ENCODE measurements around the gene METTL3.
"Not testable (repeated sequence)": the region's sequence is repeated elsewhere in the genome, so short reads cannot be mapped to it uniquely, and the experiment has no call there.

The METTL3 gene

DNA sequence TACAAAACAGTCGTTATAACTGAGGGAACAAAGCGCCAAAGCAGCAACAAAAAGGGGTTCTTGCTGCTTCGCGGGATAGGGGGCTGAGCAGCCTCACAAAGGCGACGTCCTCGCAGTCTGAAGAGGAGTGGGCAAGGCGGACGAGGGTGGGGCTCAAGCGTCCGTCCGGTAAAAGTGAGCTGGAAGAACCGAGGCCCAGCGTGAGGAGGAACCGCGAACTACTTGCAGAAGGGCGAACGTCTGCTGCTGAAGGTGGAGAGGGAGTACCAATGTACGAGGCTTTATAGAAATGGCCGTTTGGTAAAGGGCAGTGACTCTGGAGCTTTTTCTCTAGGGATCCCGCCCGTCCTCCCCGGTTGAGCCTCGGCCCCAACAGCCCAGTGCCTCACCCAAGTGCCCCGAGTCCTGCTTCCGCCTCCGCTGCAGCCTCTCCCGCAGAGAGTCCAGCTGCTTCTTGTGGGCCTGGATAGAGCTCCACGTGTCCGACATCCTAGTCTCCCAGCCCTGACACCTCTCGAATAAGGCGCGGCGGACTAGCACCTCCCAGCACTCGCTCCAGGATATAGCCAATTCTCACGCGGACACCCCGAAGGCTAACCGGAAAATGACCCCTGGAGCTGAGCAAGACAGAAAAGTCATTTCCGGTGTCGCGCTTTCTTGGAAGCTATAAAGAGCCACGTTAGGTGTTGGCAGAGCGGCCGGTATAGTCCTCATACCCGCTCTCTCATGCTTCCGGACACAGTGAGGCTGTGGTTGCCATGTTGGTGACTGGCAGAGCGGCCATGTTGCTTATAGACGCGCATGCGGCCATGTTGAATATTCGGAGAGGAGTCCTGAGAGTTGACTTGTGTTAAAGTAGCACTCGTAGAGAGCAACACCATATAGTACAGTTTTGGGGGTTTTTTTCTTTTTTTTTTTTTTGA, at the start of gene METTL3:
Gene METTL3, minus strand, starts transcription at position 606 of the 923 bp plus-strand sequence. Its CDS starts 117 bp downstream, at position 489.
- TF ChIP-seq CTCF (IDR thresholded peaks at IDR 0.05; ENCODE audit: low read depth, low read length, missing control alignments), result no peak
- in situ Hi-C loops (cut with HindIII; ENCODE audit: low sequenced_read_pairs), result no loop called here
- peak; percentile 99 for DNase-seq (ENCODE audit: low read depth)
- peak within 1 kb of the TSS; percentile 77 for H3K4me3 ChIP-seq (ENCODE audit: low read depth, low read length)

- no peak for DNase-seq (ENCODE audit: low read depth)
- no peak overlapping the region for H3K4me3 ChIP-seq (ENCODE audit: low read depth, low read length)
- in situ Hi-C loops (cut with HindIII; ENCODE audit: low sequenced_read_pairs), result no loop called here
- TF ChIP-seq CTCF (IDR thresholded peaks at IDR 0.05; ENCODE audit: low read depth, low read length, missing control alignments), result no peak
These were observed 47.6 kb upstream of the METTL3 start for GRCh38 chr14:21558703-21559170.

GRCh38 chr14:21557084-21557901, 46.2 kb upstream of the METTL3 start:
- DNase-seq (ENCODE audit: low read depth), result peak; percentile 88
- peak overlapping the region; percentile 37 for H3K4me3 ChIP-seq (ENCODE audit: low read depth, low read length)
- TF ChIP-seq CTCF (IDR thresholded peaks at IDR 0.05; ENCODE audit: low read depth, low read length, missing control alignments), result peak; percentile 58
- in situ Hi-C loops (cut with HindIII; ENCODE audit: low sequenced_read_pairs), result no loop called here

DNA sequence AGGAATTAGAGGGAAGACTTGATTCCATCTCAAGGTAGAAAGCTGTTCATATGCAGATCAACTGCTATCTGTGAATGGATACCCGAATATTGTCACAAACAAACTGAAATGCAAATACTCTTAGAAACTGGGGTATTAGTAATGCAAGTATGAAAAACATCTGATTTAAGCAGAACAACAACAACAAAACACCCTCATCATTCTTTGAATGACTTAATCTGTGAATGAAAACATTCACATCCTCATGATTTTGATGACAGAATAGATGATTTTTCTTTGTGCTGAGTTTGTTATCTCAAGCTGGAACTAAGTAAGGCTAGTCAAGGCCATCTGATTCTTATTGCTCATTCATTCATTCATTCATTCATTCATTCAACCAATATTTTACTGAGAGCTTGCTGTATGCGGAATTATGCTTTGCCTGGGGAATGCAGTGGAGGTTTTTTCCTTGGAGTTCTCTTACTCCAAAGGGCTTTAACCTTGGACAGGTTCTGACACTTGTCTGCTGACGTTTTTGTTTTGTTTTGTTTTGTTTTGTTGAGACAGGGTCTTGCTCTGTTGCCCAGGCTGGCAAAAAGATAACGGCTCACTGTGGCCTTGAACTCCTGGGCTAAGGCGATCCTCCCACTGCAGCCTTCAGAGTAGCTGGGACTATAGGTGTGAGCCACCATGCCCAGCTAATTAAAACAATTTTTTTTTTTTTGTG, 45.4 kb upstream of the METTL3 start:
- DNase-seq (ENCODE audit: low read depth), result no peak
- no peak overlapping the region for H3K4me3 ChIP-seq (ENCODE audit: low read depth, low read length)
- in situ Hi-C loops (cut with HindIII; ENCODE audit: low sequenced_read_pairs), result no loop called here
- TF ChIP-seq CTCF (IDR thresholded peaks at IDR 0.05; ENCODE audit: low read depth, low read length, missing control alignments), result no peak

- DNase-seq (ENCODE audit: low read depth), result no peak
- no peak overlapping the region for H3K4me3 ChIP-seq (ENCODE audit: low read depth, low read length)
- TF ChIP-seq CTCF (IDR thresholded peaks at IDR 0.05; ENCODE audit: low read depth, low read length, missing control alignments), result no peak
- in situ Hi-C loops (cut with HindIII; ENCODE audit: low sequenced_read_pairs), result no loop called here
These were observed 42.1 kb upstream of the METTL3 start for GRCh38 chr14:21553266-21553665.

- H3K4me3 ChIP-seq (ENCODE audit: low read depth, low read length); in situ Hi-C loops (cut with HindIII; ENCODE audit: low sequenced_read_pairs); DNase-seq (ENCODE audit: low read depth): not testable (repeated sequence)
These were observed 33.4 kb upstream of the METTL3 start for GRCh38 chr14:21544588-21544987.

Measured in astrocyte of the cerebellum (primary cell).